K562 (cell line): ENCODE measurements around the gene LRRTM3. TPM values are rescaled to one million over a fixed set of nuclear protein-coding genes. Genes with fewer than 3 reads are reported as not detected.

Experiments
- ATAC-seq: fragments of 200-7000 bp; cut with Tn5 transposase; 3 replicates; pipeline ENCODE4 v1.9.1; 2020; ENCODE audit warnings: moderate library complexity
- BruUV-seq: library from RNA; stranded (reverse); fragments of 400-500 nt; replicated peaks from 2 replicates; lab custom pipeline; 2021; lab: Mats Ljungman, UMichigan
- CTCF ChIA-PET: fragments of 300-600 bp; formaldehyde crosslinking; extraction: SDS; loops from one replicate; lab custom pipeline; 2021; ENCODE audit warnings: low intra/inter-chr PET ratio; lab: Yijun Ruan, JAX
- POLR2A ChIA-PET: fragments of 300-600, 350-650 bp; sonication (Branson Sonifier 250); formaldehyde crosslinking; extraction: SDS; loops from one replicate; lab custom pipeline; 2021; ENCODE audit warnings: antibody characterized with exemption, inconsistent platforms; lab: Yijun Ruan, JAX
- DNase-seq, 4 experiments: peaks; one replicate each; pipeline versions ENCODE4 v3.0.0 to v3.0.0-alpha.2; 2011 to 2018; ENCODE audit warnings: low spot score in 3 of 4, mixed read lengths in 3 of 4; ENCODE audit errors: extremely low read depth in 1 of 4
- FAIRE-seq: peaks from 2 replicates; lab custom pipeline; 2011; peaks lifted over from hg19 to GRCh38; lab: Jason Lieb, UNC
- H2AFZ ChIP-seq: 2 replicates; pipeline ENCODE4 v1.6.0; 2011; ENCODE audit warnings: low read depth, low read length, control low read depth, inconsistent platforms
- H3K27ac ChIP-seq: fragments of 200-600 bp; 3 replicates; pipeline ENCODE4 v1.8.0; 2011; ENCODE audit warnings: low read depth, mild to moderate bottlenecking, control low read depth, inconsistent platforms, low read length, moderate library complexity, mixed read lengths; ENCODE audit errors: extremely low read depth
- H3K27me3 ChIP-seq, 2 experiments: fragments of 300-600 bp in 1 of 2; 2 replicates in 1 of 2; 3 replicates in 1 of 2; pipeline versions ENCODE4 v1.6.0 to v1.8.0; 2011; ENCODE audit warnings: inconsistent platforms in 2 of 2, low read length in 2 of 2, mild to moderate bottlenecking in 1 of 2, mixed read lengths in 1 of 2, moderate library complexity in 1 of 2; ENCODE audit not compliant: control insufficient read depth in 2 of 2, insufficient read depth in 2 of 2
- H3K36me3 ChIP-seq: fragments of 300-600 bp; 3 replicates; pipeline ENCODE4 v1.8.0; 2011; ENCODE audit warnings: mild to moderate bottlenecking, low read length, inconsistent platforms; ENCODE audit not compliant: control insufficient read depth, insufficient read depth
- H3K4me1 ChIP-seq, 2 experiments: fragments of 200-600 bp in 1 of 2; replicated peaks in 1 of 2; 2 replicates in 1 of 2; 3 replicates in 1 of 2; pipeline versions ENCODE4 v1.5.1 to v1.8.0; 2011; ENCODE audit warnings: inconsistent platforms in 2 of 2, low read length in 2 of 2, mild to moderate bottlenecking in 1 of 2, mixed read lengths in 1 of 2, moderate library complexity in 1 of 2; ENCODE audit not compliant: control insufficient read depth in 2 of 2, insufficient read depth in 2 of 2
- H3K4me2 ChIP-seq: 2 replicates; pipeline ENCODE4 v1.6.1; 2011; ENCODE audit warnings: low read length, control low read depth, inconsistent platforms, mixed read lengths; ENCODE audit not compliant: insufficient read depth
- H3K4me3 ChIP-seq: fragments of 200-600 bp; sonication (generic), shearing (Covaris generic); 2 replicates; pipeline ENCODE4 v1.5.1; 2016; ENCODE audit warnings: control low read depth, inconsistent platforms
- H3K79me2 ChIP-seq: fragments of 200-600 bp; 3 replicates; pipeline ENCODE4 v1.8.0; 2011; ENCODE audit warnings: low read length, inconsistent platforms; ENCODE audit not compliant: control insufficient read depth, insufficient read depth
- H3K9ac ChIP-seq, 2 experiments: 2 replicates each; pipeline versions ENCODE4 v1.6.0 to v1.6.1; 2011; ENCODE audit warnings: low read depth in 2 of 2, low read length in 2 of 2, control low read depth in 1 of 2, inconsistent platforms in 1 of 2, mild to moderate bottlenecking in 1 of 2, mixed read lengths in 1 of 2; ENCODE audit not compliant: insufficient read depth in 1 of 2
- H3K9me1 ChIP-seq: one replicate; pipeline ENCODE4 v1.6.0; 2011; ENCODE audit warnings: inconsistent platforms, mild to moderate bottlenecking, low read length, moderate library complexity; ENCODE audit not compliant: control insufficient read depth, insufficient read depth
- H3K9me3 ChIP-seq: replicated peaks from 2 replicates; pipeline ENCODE4 v1.5.1; 2011; ENCODE audit warnings: low read depth, low read length, inconsistent platforms; ENCODE audit not compliant: control insufficient read depth, insufficient read depth
- H4K20me1 ChIP-seq: replicated peaks from 2 replicates; pipeline ENCODE4 v1.6.1; 2011; ENCODE audit warnings: low read length, inconsistent platforms, mixed read lengths; ENCODE audit not compliant: control insufficient read depth, insufficient read depth
- ASH1L ChIP-seq: fragments of 450-650 bp; IDR thresholded peaks from 2 replicates; pipeline ENCODE4 v1.6.1; 2018; ENCODE audit warnings: borderline replicate concordance, mild to moderate bottlenecking, low read depth; ENCODE audit not compliant: partially characterized antibody
- CBX8 ChIP-seq: fragments of 200-600 bp; sonication (generic); IDR thresholded peaks from 2 replicates; pipeline ENCODE4 v1.6.1; 2012; ENCODE audit warnings: borderline replicate concordance, mixed run types, low read depth, mild to moderate bottlenecking, moderate library complexity, mixed read lengths, low read length, control low read depth, inconsistent platforms; ENCODE audit not compliant: poor library complexity, severe bottlenecking; ENCODE audit errors: extremely low read depth
- HDAC2 ChIP-seq: fragments of 450-650 bp; IDR thresholded peaks from 2 replicates; pipeline ENCODE4 v1.6.1; 2016; ENCODE audit warnings: mild to moderate bottlenecking
- HOMEZ ChIP-seq: fragments of 250-450 bp; sonication (Bioruptor Pico); IDR thresholded peaks from 2 replicates; pipeline ENCODE4 v1.4.0; 2020; ENCODE audit warnings: mild to moderate bottlenecking, moderate library complexity
- HOXB6 ChIP-seq: fragments of 250-450 bp; sonication (Bioruptor Pico); IDR thresholded peaks from 2 replicates; pipeline ENCODE4 v1.5.1; 2022; ENCODE audit warnings: mild to moderate bottlenecking, borderline replicate concordance
- IFI16 ChIP-seq: fragments of 250-450 bp; sonication (Bioruptor Pico); IDR thresholded peaks from 2 replicates; pipeline ENCODE4 v2.1.2; 2022; ENCODE audit warnings: mild to moderate bottlenecking, inconsistent platforms
- IRF2 ChIP-seq: sonication (generic); formaldehyde crosslinking; IDR thresholded peaks from 2 replicates; pipeline ENCODE4 v1.8.1; 2022; ENCODE audit warnings: mild to moderate bottlenecking, missing genetic modification reagents
- MITF ChIP-seq: IDR thresholded peaks from 2 replicates; pipeline ENCODE4 v1.6.1; 2014; ENCODE audit warnings: antibody characterized with exemption
- NFE2 ChIP-seq: IDR thresholded peaks from 2 replicates; pipeline ENCODE4 v1.6.1; 2014; ENCODE audit warnings: antibody characterized with exemption, low read depth
- PHB2 ChIP-seq: fragments of 450-650 bp; IDR thresholded peaks from 2 replicates; pipeline ENCODE4 v1.6.1; 2017; ENCODE audit warnings: low read depth
- SMAD4 ChIP-seq: fragments of 250-450 bp; sonication (Bioruptor Pico); conservative IDR thresholded peaks from 2 replicates; pipeline ENCODE4 v1.8.0; 2021; ENCODE audit warnings: inconsistent platforms, mild to moderate bottlenecking, moderate library complexity
- SRSF9 ChIP-seq: fragments of 200-400 bp; formaldehyde crosslinking; IDR thresholded peaks from 2 replicates; pipeline ENCODE4 v1.6.1; 2017; ENCODE audit warnings: low read depth, low read length, borderline replicate concordance
- TAF7 ChIP-seq: fragments of 450-650 bp; IDR thresholded peaks from 2 replicates; pipeline ENCODE4 v1.6.1; 2016; ENCODE audit warnings: missing genetic modification characterization, missing compliant biosample characterization
- TRIM24 ChIP-seq, 2 experiments: fragments of 450-650 bp; IDR thresholded peaks; 2 replicates each; pipeline ENCODE4 v1.6.1; 2016
- ZBTB43 ChIP-seq: sonication (generic); formaldehyde crosslinking; IDR thresholded peaks from 2 replicates; pipeline ENCODE4 v1.8.0; 2023; ENCODE audit warnings: mild to moderate bottlenecking, missing genetic modification reagents
- ZNF239 ChIP-seq: fragments of 250-450 bp; sonication (Bioruptor Pico); IDR thresholded peaks from 2 replicates; pipeline ENCODE4 v1.4.0; 2020; ENCODE audit warnings: mild to moderate bottlenecking
- ZNF324 ChIP-seq: fragments of 250-450 bp; sonication (Bioruptor Pico); IDR thresholded peaks from 2 replicates; pipeline ENCODE4 v1.4.0; 2020; ENCODE audit warnings: mild to moderate bottlenecking
- ZNF668 ChIP-seq: fragments of 250-450 bp; sonication (Bioruptor Pico); IDR thresholded peaks from 2 replicates; pipeline ENCODE4 v1.8.0; 2022; ENCODE audit warnings: mild to moderate bottlenecking, inconsistent platforms
- WGBS: fragments of 100-300 bp; shearing (Covaris generic); methylation state at CpG from one replicate; pipeline ENCODE4 v1.1.6; 2016; ENCODE audit warnings: low coverage, mixed read lengths; ENCODE audit not compliant: insufficient coverage; ENCODE audit errors: missing lambda C conversion rate; 5-methylcytosine and 5-hydroxymethylcytosine counted together
- in situ Hi-C: fragments of 300-500 bp; cut with MboI; formaldehyde crosslinking; loops from 4 replicates; pipeline ENCODE4 v1.15.0; 2018; ENCODE audit warnings: inconsistent platforms, mixed read lengths
- intact Hi-C: fragments of 100-400 bp; cut with micrococcal nuclease; formaldehyde crosslinking; loops from 2 replicates; pipeline ENCODE4 v1.14.2; 2022
- polyA plus RNA-seq, 8 experiments: library from polyadenylated mRNA; depleted of rRNA in 4 of 8; stranded (reverse) in 5 of 8; unstranded in 3 of 8; fragments of >200 nt; fragmentation: Nextera tagmentation in 2 of 8; fragmentation: Illumina TruSeq in 1 of 8; extraction: Ambion mirVana in 2 of 8; extraction: Trizol in 1 of 8; gene quantifications; 2 replicates each; pipeline versions ENCODE4 v1.2.1 to v1.2.3, GENCODE V29; 2011 to 2014; ENCODE audit warnings: inconsistent platforms in 1 of 8, missing spikeins in 1 of 8
- total RNA-seq, 7 experiments: library from RNA; depleted of rRNA in 6 of 7; stranded (reverse); fragments of >200 nt in 6 of 7; fragmentation: Illumina TruSeq in 2 of 7; extraction: Trizol in 2 of 7; gene quantifications; 2 replicates each; pipeline versions ENCODE4 v1.2.1 to v1.2.3, GENCODE V29; 2011 to 2021; ENCODE audit warnings: low replicate concordance in 1 of 7

The LRRTM3 gene
- total and polyA plus RNA-seq, 9 of the 15 experiments (the other 6 are each of a cell fraction or from before 2014, with no cell fraction given): not detected

- no peak for TF ChIP-seq HOMEZ (CRISPR knock-in tag)
- no peak for TF ChIP-seq IFI16 (CRISPR knock-in tag)
- TF ChIP-seq ZBTB43 (CRISPR knock-in tag): no peak
These were observed 48.5 kb upstream of the LRRTM3 start (continued) for GRCh38 chr10:66877361-66877760.

- no peak overlapping the region for H3K4me2 ChIP-seq
- ATAC-seq (no peak), FAIRE-seq (no peak), DNase-seq (no peak)
- H3K36me3 ChIP-seq: no peaks in the 10 kb centered on the region
- no peak overlapping the region for H3K27ac ChIP-seq
- no peaks in the 10 kb centered on the region for H3K79me2 ChIP-seq
- intact Hi-C loops (no loop called here), in situ Hi-C loops (no loop called here)
- no peaks in the 10 kb centered on the region for H3K27me3 ChIP-seq
- POLR2A ChIA-PET: no interaction called here
- no peaks in the 10 kb centered on the region for H3K9me1 ChIP-seq
- TF ChIP-seq HOXB6 (CRISPR knock-in tag): no peak
- TF ChIP-seq PHB2: no peak
- TF ChIP-seq ZNF239 (CRISPR knock-in tag): no peak
- TF ChIP-seq IRF2: no peak
- TF ChIP-seq ASH1L: no peak
- TF ChIP-seq MITF: no peak
- no peak for TF ChIP-seq TAF7 (tag)
- TF ChIP-seq SMAD4 (CRISPR knock-in tag): no peak
- TF ChIP-seq CBX8: no peak
- no peak for TF ChIP-seq NFE2
- TF ChIP-seq HDAC2: no peak
- no peak for TF ChIP-seq SRSF9
- no peak for TF ChIP-seq TRIM24 (IDR thresholded peaks at IDR 0.05)
- no peak for TF ChIP-seq ZNF324 (CRISPR knock-in tag)
- no peak for TF ChIP-seq ZNF668 (CRISPR knock-in tag)
- CTCF ChIA-PET: no interaction called here
- no peaks in the 10 kb centered on the region for H3K4me1 ChIP-seq
- WGBS: 0% methylated on average over 1 of the region's 1 CpG
- no peaks in the 10 kb centered on the region for H4K20me1 ChIP-seq
- no peak overlapping the region for H3K9ac ChIP-seq
- no peaks in the 10 kb centered on the region for H3K9me3 ChIP-seq
- no TSS peak for BruUV-seq
- no peak overlapping the region for H2AFZ ChIP-seq
- no peak overlapping the region for H3K4me3 ChIP-seq
These were observed 45.5 kb upstream of the LRRTM3 start for GRCh38 chr10:66880292-66880691.
